GM12891 (cell line): ENCODE measurements around the gene HDGFL3.

ENCODE experiments used
- PAX5 ChIP-seq: IDR thresholded peaks from 2 replicates; pipeline ENCODE4 v1.6.1; 2011; ENCODE audit warnings: low read length, moderate library complexity, mild to moderate bottlenecking; ENCODE audit not compliant: insufficient read depth, severe bottlenecking
- POLR2A ChIP-seq: IDR thresholded peaks from 2 replicates; pipeline ENCODE4 v1.6.1; 2011; ENCODE audit warnings: low read depth, low read length, control low read depth
- POLR2AphosphoS5 ChIP-seq: IDR thresholded peaks from 2 replicates; pipeline ENCODE4 v1.6.1; 2011; ENCODE audit warnings: low read depth, low read length, control low read depth
- POU2F2 ChIP-seq: IDR thresholded peaks from 2 replicates; pipeline ENCODE4 v1.6.1; 2011; ENCODE audit warnings: low read depth, mild to moderate bottlenecking, control low read depth, low read length, moderate library complexity
- SPI1 ChIP-seq: IDR thresholded peaks from 2 replicates; pipeline ENCODE4 v1.6.1; 2011; ENCODE audit warnings: low read depth, low read length, control low read depth

GRCh38 chr15:83207660-83208366 lies at the start of gene HDGFL3:
- TF ChIP-seq SPI1 (no peak), POU2F2 (no peak), POLR2A (no peak; the same call in 1 of the 2 replicates), POLR2AphosphoS5 (no peak), PAX5 (no peak)
